Measurements from ENCODE around the gene IVD. TPM values are rescaled to one million over a fixed set of nuclear protein-coding genes. Genes with fewer than 3 reads are reported as not detected.
"Not testable (repeated sequence)": the region's sequence is repeated elsewhere in the genome, so short reads cannot be mapped to it uniquely, and the experiment has no call there.

The IVD gene
- total RNA-seq, 8 experiments from 2014 or later, result 20.3 to 93.9 (median 33.7) TPM

DNA sequence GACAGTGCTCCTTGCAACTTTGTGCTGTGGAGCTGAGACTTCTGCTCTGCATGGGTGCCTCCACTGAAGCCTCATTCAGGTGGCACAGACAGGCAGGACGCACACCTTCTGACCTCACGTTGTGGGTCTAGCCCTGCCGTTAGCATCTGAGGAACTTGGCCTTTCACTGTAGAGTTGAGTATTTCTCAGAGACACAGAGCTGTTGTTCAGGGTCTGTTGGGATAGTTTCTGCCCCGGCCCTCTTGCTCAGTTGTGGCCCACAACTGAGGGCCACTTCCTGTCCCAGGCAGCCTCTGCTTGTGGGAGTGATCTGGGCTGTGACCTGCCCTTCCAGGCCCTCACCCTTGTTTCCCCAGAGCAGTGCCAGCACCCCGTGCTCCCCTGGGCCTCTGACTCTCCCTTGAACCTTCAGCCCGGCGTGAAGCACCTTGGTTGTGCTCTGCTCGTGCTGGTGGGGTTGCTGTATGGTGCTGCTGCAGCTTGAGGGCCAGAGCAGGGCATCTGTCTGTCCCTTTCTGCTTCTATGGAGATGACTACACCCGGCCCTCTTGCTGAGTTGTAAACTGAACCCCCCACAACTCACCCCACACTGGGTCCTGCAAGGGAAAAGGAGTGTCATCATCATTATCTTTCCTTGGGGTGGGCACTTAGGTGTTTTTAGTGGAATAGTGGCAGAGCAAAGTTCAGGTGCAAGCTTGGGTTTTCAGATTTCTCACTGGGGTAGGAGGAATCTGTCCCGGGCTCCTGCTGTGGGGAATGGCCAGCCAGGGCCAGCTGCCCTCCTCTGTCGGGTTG is 46.9 kb downstream of the IVD start:
- Histone ChIP-seq H3K4me1 (replicated peaks in 1 of 2) (peaks cover 0 to 6% of the 10 kb centered on the region in 2 donors), H3K27ac (no peak overlapping the region), H3K4me3 (no peak overlapping the region)
- ATAC-seq (replicated peaks in 6 of 8), result no peak
- WGBS, 10 experiments, result 17 to 71% (median 47%) methylated on average over 1 to 6 of the region's 11 CpGs; no CpG with 5 or more reads in 6 of the 10 experiments
- in situ Hi-C loops (cut with MboI; ENCODE audit: low pct_unique_long_range_greater_than_20kb in 2 of 9, low sequenced_read_pairs in 9 of 9, unreplicated experiment in 9 of 9), result no loop called here

GRCh38 chr15:40453941-40454340 is 48.3 kb downstream of the IVD start:
- WGBS, 10 experiments, result 100% methylated on average over 1 of the region's 3 CpGs; no CpG with 5 or more reads in 8 of the 10 experiments
- in situ Hi-C loops (cut with MboI; ENCODE audit: low pct_unique_long_range_greater_than_20kb in 2 of 9, low sequenced_read_pairs in 9 of 9, unreplicated experiment in 9 of 9); H3K4me3 ChIP-seq; H3K27ac ChIP-seq; ATAC-seq (replicated peaks in 6 of 8); H3K4me1 ChIP-seq (replicated peaks in 1 of 2): not testable (repeated sequence)

- H3K4me3 ChIP-seq, result no peak overlapping the region
- WGBS, 10 experiments, result 17 to 81% (median 70%) methylated on average over 1 to 8 of the region's 9 CpGs; no CpG with 5 or more reads in 4 of the 10 experiments
- ATAC-seq (replicated peaks in 6 of 8), result peak in 4 of 8 experiments; percentile 16 to 34 (median 28)
- H3K27ac ChIP-seq, result no peak overlapping the region
- in situ Hi-C loops (cut with MboI; ENCODE audit: low pct_unique_long_range_greater_than_20kb in 2 of 9, low sequenced_read_pairs in 9 of 9, unreplicated experiment in 9 of 9), result no loop called here
- peaks cover 0 to 6% of the 10 kb centered on the region in 2 donors for H3K4me1 ChIP-seq (replicated peaks in 1 of 2)
Observed at GRCh38 chr15:40454904-40455391, 49.4 kb downstream of the IVD start.

GRCh38 chr15:40456299-40456712 is 50.7 kb downstream of the IVD start:
- Histone ChIP-seq H3K4me3 (no peak overlapping the region), H3K27ac (no peak overlapping the region), H3K4me1 (replicated peaks in 1 of 2) (peaks cover 0 to 6% of the 10 kb centered on the region in 2 donors)
- peak in 3 of 8 experiments; percentile 67 to 84 (median 69) for ATAC-seq (replicated peaks in 6 of 8)
- WGBS, 10 experiments, result 49 to 97% (median 85%) methylated on average over 1 to 5 of the region's 7 CpGs; no CpG with 5 or more reads in 6 of the 10 experiments
- in situ Hi-C loops (cut with MboI; ENCODE audit: low pct_unique_long_range_greater_than_20kb in 2 of 9, low sequenced_read_pairs in 9 of 9, unreplicated experiment in 9 of 9), result no loop called here

DNA sequence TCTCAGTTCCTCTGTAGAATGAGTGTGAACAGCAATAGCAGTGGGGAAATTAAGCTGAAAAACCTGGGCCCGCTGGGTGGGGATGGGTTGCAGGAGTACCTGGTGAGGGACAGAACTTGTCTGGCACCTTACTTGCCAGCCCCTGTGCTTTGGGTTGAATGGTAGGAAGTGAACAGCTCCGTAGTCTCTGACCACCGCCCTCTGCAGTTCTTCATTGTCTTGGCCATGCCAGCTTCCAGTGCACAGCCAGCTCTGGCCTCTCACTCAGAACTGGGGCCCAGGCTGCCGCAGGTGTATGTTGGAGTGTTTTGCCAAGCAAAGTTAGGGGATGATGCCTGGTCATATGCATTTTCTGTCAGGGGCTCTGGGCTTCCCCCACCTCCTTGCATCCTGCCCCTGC is 51.1 kb downstream of the IVD start:
- in situ Hi-C loops (cut with MboI; ENCODE audit: low pct_unique_long_range_greater_than_20kb in 2 of 9, low sequenced_read_pairs in 9 of 9, unreplicated experiment in 9 of 9), result no loop called here
- peaks cover 0 to 6% of the 10 kb centered on the region in 2 donors for H3K4me1 ChIP-seq (replicated peaks in 1 of 2)
- H3K27ac ChIP-seq, result no peak overlapping the region
- no peak overlapping the region for H3K4me3 ChIP-seq
- ATAC-seq (replicated peaks in 6 of 8), result peak in 1 of 8 experiments; percentile 39
- 70 to 92% (median 87%) methylated on average over 2 to 3 of the region's 4 CpGs; no CpG with 5 or more reads in 6 of the 10 experiments for WGBS, 10 experiments

DNA sequence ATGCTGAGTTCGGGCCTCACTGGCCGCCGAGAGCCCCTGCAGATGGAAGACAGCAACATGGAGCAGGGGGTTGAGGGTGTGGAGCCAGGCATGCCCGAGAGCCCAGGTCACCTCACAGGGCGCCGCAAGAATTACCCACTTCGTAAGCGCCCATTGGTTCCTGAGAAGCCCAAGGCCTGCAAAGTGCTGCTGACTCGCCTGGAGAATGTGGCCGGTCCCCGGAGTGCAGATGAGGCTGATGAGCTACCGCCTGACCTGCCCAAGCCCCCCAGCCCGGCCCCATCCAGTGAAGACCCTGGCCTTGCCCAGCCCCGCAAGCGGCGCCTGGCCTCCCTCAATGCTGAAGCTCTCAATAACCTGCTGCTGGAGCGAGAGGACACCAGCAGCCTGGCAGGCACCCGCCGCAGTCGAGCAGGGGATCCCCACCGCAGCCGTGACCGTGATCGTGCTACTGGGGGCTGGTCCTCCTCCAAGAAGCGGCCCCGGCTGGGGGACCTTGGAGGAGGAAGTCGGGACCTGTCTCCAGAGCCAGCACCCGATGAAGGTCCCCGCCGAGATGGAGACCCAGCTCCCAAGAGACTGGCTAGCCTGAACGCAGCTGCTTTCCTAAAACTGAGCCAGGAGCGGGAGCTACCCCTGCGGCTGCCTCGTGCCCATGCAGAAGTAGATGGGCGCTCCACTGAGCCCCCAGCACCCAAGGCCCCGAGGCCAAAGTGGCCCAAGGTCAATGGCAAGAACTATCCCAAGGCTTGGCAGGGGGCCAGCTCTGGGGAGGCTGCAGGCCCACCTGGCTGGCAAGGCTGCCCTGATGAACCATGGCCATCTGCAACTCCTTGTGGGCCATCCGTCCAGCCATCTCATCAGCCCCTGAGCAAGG is 53.1 kb downstream of the IVD start:
- no peak overlapping the region for H3K27ac ChIP-seq
- 90 to 100% (median 100%) methylated on average over 1 to 5 of the region's 37 CpGs; no CpG with 5 or more reads in 6 of the 10 experiments for WGBS, 10 experiments
- peaks cover 0 to 6% of the 10 kb centered on the region in 2 donors for H3K4me1 ChIP-seq (replicated peaks in 1 of 2)
- in situ Hi-C loops (cut with MboI; ENCODE audit: low pct_unique_long_range_greater_than_20kb in 2 of 9, low sequenced_read_pairs in 9 of 9, unreplicated experiment in 9 of 9), result no loop called here
- peak in 1 of 8 experiments; percentile 18 for ATAC-seq (replicated peaks in 6 of 8)
- H3K4me3 ChIP-seq, result no peak overlapping the region

DNA sequence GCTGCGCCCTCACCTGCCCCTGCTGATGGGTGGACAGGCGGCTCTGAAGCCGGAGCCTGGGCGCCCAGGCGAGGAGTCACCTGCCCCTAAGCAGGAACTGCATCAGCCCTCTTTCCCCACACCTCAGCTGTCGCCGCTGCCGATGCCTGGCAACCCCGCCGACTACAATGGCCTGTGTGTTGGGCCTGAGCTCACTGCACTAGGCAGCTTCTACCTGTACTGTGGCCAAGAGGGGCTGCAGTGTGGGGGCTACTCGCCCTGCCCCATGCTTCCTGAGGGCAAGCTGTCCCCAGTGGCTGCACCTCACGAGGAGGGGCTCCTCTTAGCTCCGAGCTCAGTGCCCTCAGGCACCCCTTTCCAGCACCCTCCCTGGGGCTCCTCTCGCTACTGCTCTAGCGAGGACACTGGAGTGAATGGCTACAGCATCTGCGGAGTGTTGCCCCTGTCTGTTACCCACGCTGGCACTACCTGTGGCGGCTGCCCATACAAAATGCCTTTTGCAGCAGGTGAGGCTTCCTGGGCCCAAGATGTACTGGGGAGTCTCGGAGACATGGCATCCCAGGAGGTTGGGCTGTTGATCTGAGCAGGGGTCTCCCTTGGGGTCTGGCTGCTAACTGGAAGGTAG is 53.9 kb downstream of the IVD start:
- Histone ChIP-seq H3K4me3 (no peak overlapping the region), H3K27ac (no peak overlapping the region), H3K4me1 (replicated peaks in 1 of 2) (peaks cover 0 to 1% of the 10 kb centered on the region in 2 donors)
- 80 to 98% (median 92%) methylated on average over 2 to 7 of the region's 19 CpGs; no CpG with 5 or more reads in 5 of the 10 experiments for WGBS, 10 experiments
- in situ Hi-C loops (cut with MboI; ENCODE audit: low pct_unique_long_range_greater_than_20kb in 2 of 9, low sequenced_read_pairs in 9 of 9, unreplicated experiment in 9 of 9), result no loop called here
- ATAC-seq (replicated peaks in 6 of 8), result peak in 1 of 8 experiments; percentile 11

DNA sequence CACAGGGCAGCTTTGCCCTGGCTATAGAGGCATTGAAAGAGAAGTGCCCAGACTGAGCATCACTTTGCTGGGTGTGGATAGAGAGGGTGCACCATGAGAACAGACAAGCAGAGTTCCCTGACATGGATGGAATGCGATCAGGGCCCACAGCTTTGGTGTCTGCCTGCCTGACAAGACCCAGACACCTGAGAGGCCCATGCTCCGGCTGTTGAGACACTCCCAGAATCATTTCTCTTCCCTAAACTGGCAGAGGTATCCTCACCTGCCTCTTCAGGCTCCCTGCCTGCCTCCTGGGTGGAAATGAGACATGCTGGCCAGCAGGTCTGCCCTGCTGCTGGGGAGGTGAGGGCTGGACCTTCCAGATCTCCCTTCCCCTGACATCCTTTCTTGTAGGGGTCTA is 54.8 kb downstream of the IVD start:
- H3K27ac ChIP-seq, result no peak overlapping the region
- WGBS, 10 experiments, result 71 to 100% (median 94%) methylated on average over 1 to 2 of the region's 2 CpGs; no CpG with 5 or more reads in 6 of the 10 experiments
- H3K4me1 ChIP-seq (replicated peaks in 1 of 2), result no peaks in the 10 kb centered on the region
- no peak overlapping the region for H3K4me3 ChIP-seq
- in situ Hi-C loops (cut with MboI; ENCODE audit: low pct_unique_long_range_greater_than_20kb in 2 of 9, low sequenced_read_pairs in 9 of 9, unreplicated experiment in 9 of 9), result no loop called here
- ATAC-seq (replicated peaks in 6 of 8), result no peak

GRCh38 chr15:40461958-40462357 is 56.4 kb downstream of the IVD start:
- no peak for ATAC-seq (replicated peaks in 6 of 8)
- in situ Hi-C loops (cut with MboI; ENCODE audit: low pct_unique_long_range_greater_than_20kb in 2 of 9, low sequenced_read_pairs in 9 of 9, unreplicated experiment in 9 of 9), result no loop called here
- Histone ChIP-seq H3K4me1 (replicated peaks in 1 of 2) (no peaks in the 10 kb centered on the region), H3K27ac (no peak overlapping the region), H3K4me3 (no peak overlapping the region)
- WGBS, 10 experiments, result 100% methylated on average over 2 to 8 of the region's 21 CpGs; no CpG with 5 or more reads in 8 of the 10 experiments

DNA sequence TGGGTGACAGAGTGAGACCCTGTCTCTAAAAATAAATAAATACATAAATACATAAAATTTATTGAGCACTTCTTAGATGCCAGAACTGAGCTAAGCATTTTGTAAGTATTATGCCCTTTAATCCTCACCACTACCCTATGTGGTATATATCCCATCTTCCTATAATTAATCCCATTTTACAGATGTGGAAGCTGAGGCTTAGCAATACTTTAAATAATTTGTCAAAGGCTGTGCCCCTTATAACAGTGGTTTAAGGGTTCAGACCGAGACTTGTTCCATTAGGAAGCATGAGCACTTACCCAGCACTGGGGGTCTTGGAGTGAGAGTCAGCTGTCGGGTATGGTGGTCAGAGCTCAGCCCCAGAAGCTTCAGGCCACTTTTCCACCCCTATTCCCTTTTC is 57.7 kb downstream of the IVD start:
- WGBS, 10 experiments, result 56 to 100% (median 100%) methylated on average over 1 to 2 of the region's 2 CpGs; no CpG with 5 or more reads in 5 of the 10 experiments

DNA sequence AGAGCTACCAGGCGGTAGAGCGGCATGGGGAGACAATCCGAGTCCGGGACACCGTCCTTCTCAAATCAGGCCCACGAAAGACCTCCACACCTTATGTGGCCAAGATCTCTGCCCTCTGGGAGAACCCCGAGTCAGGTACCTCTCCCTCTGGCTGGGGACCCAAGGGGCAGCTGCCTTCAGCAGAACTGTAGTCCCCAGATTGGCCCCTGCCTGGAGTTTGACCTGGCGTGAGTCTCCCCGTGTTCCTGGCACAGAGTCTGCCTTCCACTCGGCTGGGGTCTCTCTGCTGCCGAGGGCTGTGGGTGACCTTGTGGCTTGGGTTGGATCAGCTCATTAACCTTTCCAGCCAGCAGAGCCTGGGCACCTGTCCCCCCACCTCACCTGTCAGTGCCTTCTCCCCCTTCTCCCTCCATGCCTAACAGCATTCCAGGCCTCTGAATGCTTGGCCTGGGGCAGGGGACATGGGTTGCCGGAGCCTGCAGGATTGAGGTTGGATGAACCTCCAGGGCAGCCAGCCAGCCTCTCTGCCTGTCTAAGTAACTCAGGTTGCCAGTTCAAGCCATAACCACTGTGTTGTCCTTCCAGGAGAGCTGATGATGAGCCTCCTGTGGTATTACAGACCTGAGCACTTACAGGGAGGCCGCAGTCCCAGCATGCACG is 58.4 kb downstream of the IVD start:
- no peak for ATAC-seq (replicated peaks in 6 of 8)
- in situ Hi-C loops (cut with MboI; ENCODE audit: low pct_unique_long_range_greater_than_20kb in 2 of 9, low sequenced_read_pairs in 9 of 9, unreplicated experiment in 9 of 9), result no loop called here
- Histone ChIP-seq H3K4me1 (replicated peaks in 1 of 2) (no peaks in the 10 kb centered on the region), H3K4me3 (no peak overlapping the region), H3K27ac (no peak overlapping the region)
- WGBS, 10 experiments, result 69 to 100% (median 93%) methylated on average over 1 to 9 of the region's 14 CpGs; no CpG with 5 or more reads in 2 of the 10 experiments

More for the DNA sequence above, 57.7 kb downstream of the IVD start:
- no peak for ATAC-seq (replicated peaks in 6 of 8)
- H3K4me1 ChIP-seq (replicated peaks in 1 of 2), result no peaks in the 10 kb centered on the region
- no peak overlapping the region for H3K4me3 ChIP-seq
- in situ Hi-C loops (cut with MboI; ENCODE audit: low pct_unique_long_range_greater_than_20kb in 2 of 9, low sequenced_read_pairs in 9 of 9, unreplicated experiment in 9 of 9), result no loop called here
- no peak overlapping the region for H3K27ac ChIP-seq

DNA sequence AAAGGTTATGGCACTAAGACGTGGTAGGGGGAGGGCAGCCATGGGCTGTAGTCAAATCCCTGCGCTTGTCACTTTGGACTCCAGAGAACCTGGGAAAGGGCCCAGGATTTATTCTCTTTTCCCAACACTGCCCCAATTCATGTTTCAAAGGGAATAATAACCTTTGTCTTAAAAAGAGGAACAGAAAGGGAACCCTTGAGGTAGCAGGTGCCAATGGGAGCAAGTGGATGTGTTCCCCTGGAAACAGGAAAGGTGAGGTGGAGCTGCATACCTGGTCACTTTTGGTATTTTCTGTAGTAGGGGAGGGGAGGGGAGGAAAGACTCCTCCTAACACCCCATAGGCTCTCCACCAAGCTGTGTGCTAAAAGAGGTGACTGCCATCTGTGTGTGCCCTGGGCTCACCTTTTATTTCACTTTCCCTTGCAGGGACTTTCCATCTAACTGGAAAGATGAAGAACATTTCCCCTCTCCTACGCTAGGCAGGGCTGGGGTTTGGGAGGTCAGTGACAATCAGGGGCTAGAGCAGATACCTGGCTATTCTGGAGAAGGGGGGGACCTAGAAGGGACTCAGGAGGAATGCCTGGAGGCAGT is 59.1 kb downstream of the IVD start:
- no peak overlapping the region for H3K27ac ChIP-seq
- in situ Hi-C loops (cut with MboI; ENCODE audit: low pct_unique_long_range_greater_than_20kb in 2 of 9, low sequenced_read_pairs in 9 of 9, unreplicated experiment in 9 of 9), result no loop called here
- no peak for ATAC-seq (replicated peaks in 6 of 8)
- H3K4me1 ChIP-seq (replicated peaks in 1 of 2), result peaks cover 0 to under 1% of the 10 kb centered on the region in 2 donors
- H3K4me3 ChIP-seq, result no peak overlapping the region
- WGBS, 10 experiments, result 86% methylated on average over 1 of the region's 3 CpGs; no CpG with 5 or more reads in 9 of the 10 experiments

Data from motor neuron (in vitro differentiated cells).